ENCODE results near the gene CLDN6. TPM values are rescaled to one million over a fixed set of nuclear protein-coding genes. Genes with fewer than 3 reads are reported as not detected.

Gene CLDN6
- total and polyA plus RNA-seq, 9 of the 15 experiments (the other 6 are each of a cell fraction or from before 2014, with no cell fraction given) = 0.22 to 0.75 (median 0.38) TPM; not detected in 3

DNA sequence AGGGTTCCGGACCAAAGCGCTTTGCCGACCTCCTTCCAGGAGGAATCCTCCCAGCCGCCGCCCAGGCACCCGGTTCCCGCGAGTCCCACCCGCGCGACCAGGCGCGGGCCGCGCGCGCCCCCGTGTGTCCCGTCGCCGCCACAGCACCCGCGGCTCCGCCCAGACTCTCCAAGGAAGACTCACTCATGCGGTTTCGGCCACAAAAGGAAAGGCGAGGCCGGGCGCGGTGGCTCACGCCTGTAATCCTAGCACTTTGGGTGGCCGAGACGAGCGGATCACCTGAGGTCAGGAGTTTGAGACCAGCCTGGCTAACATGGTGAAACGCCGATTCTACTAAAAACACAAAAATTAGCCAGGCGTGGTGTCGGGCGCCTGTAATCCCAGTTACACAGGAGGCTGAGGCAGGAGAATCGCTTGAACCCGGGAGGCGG, 34.3 kb downstream of the CLDN6 start (continued):
- TF ChIP-seq ZFP30 (CRISPR knock-in tag; IDR thresholded peaks at IDR 0.05; ENCODE audit: borderline replicate concordance) = no peak
- TF ChIP-seq, protein P1, sequence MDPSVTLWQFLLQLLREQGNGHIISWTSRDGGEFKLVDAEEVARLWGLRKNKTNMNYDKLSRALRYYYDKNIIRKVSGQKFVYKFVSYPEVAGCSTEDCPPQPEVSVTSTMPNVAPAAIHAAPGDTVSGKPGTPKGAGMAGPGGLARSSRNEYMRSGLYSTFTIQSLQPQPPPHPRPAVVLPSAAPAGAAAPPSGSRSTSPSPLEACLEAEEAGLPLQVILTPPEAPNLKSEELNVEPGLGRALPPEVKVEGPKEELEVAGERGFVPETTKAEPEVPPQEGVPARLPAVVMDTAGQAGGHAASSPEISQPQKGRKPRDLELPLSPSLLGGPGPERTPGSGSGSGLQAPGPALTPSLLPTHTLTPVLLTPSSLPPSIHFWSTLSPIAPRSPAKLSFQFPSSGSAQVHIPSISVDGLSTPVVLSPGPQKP (CRISPR knock-in tag; IDR thresholded peaks at IDR 0.05) = no peak
- no peak for TF ChIP-seq CCAR2 (IDR thresholded peaks at IDR 0.05; ENCODE audit: low read depth, low read length)
- no peak for TF ChIP-seq CHD1 (IDR thresholded peaks at IDR 0.05; ENCODE audit: low read length)
- TF ChIP-seq MCM7 (IDR thresholded peaks at IDR 0.05) = no peak
- TF ChIP-seq, protein P2, sequence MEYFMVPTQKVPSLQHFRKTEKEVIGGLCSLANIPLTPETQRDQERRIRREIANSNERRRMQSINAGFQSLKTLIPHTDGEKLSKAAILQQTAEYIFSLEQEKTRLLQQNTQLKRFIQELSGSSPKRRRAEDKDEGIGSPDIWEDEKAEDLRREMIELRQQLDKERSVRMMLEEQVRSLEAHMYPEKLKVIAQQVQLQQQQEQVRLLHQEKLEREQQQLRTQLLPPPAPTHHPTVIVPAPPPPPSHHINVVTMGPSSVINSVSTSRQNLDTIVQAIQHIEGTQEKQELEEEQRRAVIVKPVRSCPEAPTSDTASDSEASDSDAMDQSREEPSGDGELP (CRISPR knock-in tag; IDR thresholded peaks at IDR 0.05; ENCODE audit: borderline replicate concordance) = peak; percentile 54; the same call in 1 of the 2 replicates
- no peak for TF ChIP-seq ILK (tag; IDR thresholded peaks at IDR 0.05; ENCODE audit: borderline replicate concordance, low read depth)
- TF ChIP-seq CSDE1 (IDR thresholded peaks at IDR 0.05) = no peak
- TF ChIP-seq ZNF23 (CRISPR knock-in tag; IDR thresholded peaks at IDR 0.05) = no peak
- TF ChIP-seq ZNF584 (CRISPR knock-in tag; IDR thresholded peaks at IDR 0.05; ENCODE audit: low read depth) = no peak
- TF ChIP-seq PHF21A (IDR thresholded peaks at IDR 0.05; ENCODE audit: borderline replicate concordance, low read depth) = no peak
- no peak for TF ChIP-seq JUNB (CRISPR knock-in tag; conservative IDR thresholded peaks at IDR 0.05)
- TF ChIP-seq, protein P3, sequence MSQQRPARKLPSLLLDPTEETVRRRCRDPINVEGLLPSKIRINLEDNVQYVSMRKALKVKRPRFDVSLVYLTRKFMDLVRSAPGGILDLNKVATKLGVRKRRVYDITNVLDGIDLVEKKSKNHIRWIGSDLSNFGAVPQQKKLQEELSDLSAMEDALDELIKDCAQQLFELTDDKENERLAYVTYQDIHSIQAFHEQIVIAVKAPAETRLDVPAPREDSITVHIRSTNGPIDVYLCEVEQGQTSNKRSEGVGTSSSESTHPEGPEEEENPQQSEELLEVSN (IDR thresholded peaks at IDR 0.05; ENCODE audit: borderline replicate concordance in 1 of 2, extremely low read depth in 1 of 2, insufficient read depth in 1 of 2, insufficient read length in 1 of 2, low read depth in 1 of 2, low read length in 1 of 2, poor library complexity in 1 of 2, severe bottlenecking in 1 of 2) = peak; percentile 50 to 63
- TF ChIP-seq SMC3 (conservative IDR thresholded peaks at IDR 0.05; ENCODE audit: insufficient read depth, low read depth, low read length) = peak; percentile 76
- peak; percentile 85 for TF ChIP-seq RBFOX2 (IDR thresholded peaks at IDR 0.05; ENCODE audit: low read depth, low read length)
- TF ChIP-seq PTRF (tag; IDR thresholded peaks at IDR 0.05) = no peak
- peak; percentile 41 for TF ChIP-seq POU5F1 (IDR thresholded peaks at IDR 0.05; ENCODE audit: borderline replicate concordance, low read depth, low read length, partially characterized antibody)
- TF ChIP-seq, protein P4, sequence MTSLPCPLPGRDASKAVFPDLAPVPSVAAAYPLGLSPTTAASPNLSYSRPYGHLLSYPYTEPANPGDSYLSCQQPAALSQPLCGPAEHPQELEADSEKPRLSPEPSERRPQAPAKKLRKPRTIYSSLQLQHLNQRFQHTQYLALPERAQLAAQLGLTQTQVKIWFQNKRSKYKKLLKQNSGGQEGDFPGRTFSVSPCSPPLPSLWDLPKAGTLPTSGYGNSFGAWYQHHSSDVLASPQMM (CRISPR knock-in tag; IDR thresholded peaks at IDR 0.05) = no peak
- no peak for TF ChIP-seq XRCC3 (IDR thresholded peaks at IDR 0.05)
- TF ChIP-seq MTA1 (IDR thresholded peaks at IDR 0.05; ENCODE audit: borderline replicate concordance) = no peak
- no peak for TF ChIP-seq PHB (CRISPR knock-in tag; IDR thresholded peaks at IDR 0.05)
- TF ChIP-seq NUFIP1 (IDR thresholded peaks at IDR 0.05; ENCODE audit: partially characterized antibody) = no peak
- TF ChIP-seq ARID1B (IDR thresholded peaks at IDR 0.05) = peak; percentile 36; the same call in 1 of the 2 replicates
- TF ChIP-seq KLF6 (CRISPR knock-in tag; IDR thresholded peaks at IDR 0.05; ENCODE audit: borderline replicate concordance) = no peak
- TF ChIP-seq, protein P5, sequence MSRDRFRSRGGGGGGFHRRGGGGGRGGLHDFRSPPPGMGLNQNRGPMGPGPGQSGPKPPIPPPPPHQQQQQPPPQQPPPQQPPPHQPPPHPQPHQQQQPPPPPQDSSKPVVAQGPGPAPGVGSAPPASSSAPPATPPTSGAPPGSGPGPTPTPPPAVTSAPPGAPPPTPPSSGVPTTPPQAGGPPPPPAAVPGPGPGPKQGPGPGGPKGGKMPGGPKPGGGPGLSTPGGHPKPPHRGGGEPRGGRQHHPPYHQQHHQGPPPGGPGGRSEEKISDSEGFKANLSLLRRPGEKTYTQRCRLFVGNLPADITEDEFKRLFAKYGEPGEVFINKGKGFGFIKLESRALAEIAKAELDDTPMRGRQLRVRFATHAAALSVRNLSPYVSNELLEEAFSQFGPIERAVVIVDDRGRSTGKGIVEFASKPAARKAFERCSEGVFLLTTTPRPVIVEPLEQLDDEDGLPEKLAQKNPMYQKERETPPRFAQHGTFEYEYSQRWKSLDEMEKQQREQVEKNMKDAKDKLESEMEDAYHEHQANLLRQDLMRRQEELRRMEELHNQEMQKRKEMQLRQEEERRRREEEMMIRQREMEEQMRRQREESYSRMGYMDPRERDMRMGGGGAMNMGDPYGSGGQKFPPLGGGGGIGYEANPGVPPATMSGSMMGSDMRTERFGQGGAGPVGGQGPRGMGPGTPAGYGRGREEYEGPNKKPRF (IDR thresholded peaks at IDR 0.05; ENCODE audit: low read depth, low read length) = no peak

All from K562 (cell line).